H9 (cell line): ENCODE results near the gene KCNJ16. TPM values are rescaled to one million over a fixed set of nuclear protein-coding genes. Genes with fewer than 3 reads are reported as not detected.
A peak's percentile ranks its signal among the peaks of the same experiment; 100 is the strongest.

ENCODE experiments used
- DNase-seq: peaks from one replicate; pipeline ENCODE4 v3.0.0-alpha.2; 2017
- H2AFZ ChIP-seq: one replicate; pipeline ENCODE4 v1.6.1; 2013; ENCODE audit warnings: mild to moderate bottlenecking, low read length, control low read depth, moderate library complexity
- H2AK5ac ChIP-seq: 2 replicates; pipeline ENCODE4 v1.6.1; 2013; ENCODE audit warnings: low read length, control low read depth, mixed read lengths; ENCODE audit not compliant: insufficient read length
- H2BK120ac ChIP-seq: one replicate; pipeline ENCODE4 v1.6.1; 2013; ENCODE audit warnings: low read depth, mild to moderate bottlenecking, low read length, control low read depth, inconsistent platforms; ENCODE audit not compliant: poor library complexity, severe bottlenecking
- H2BK12ac ChIP-seq: 2 replicates; pipeline ENCODE4 v1.6.1; 2013; ENCODE audit warnings: low read length, control low read depth, mixed read lengths, low read depth; ENCODE audit not compliant: insufficient read length
- H2BK15ac ChIP-seq: 2 replicates; pipeline ENCODE4 v1.6.1; 2013; ENCODE audit warnings: low read depth, low read length, control low read depth
- H2BK20ac ChIP-seq: one replicate; pipeline ENCODE4 v1.6.1; 2013; ENCODE audit warnings: low read depth, mild to moderate bottlenecking, low read length, control low read depth, inconsistent platforms; ENCODE audit not compliant: poor library complexity, severe bottlenecking
- H2BK5ac ChIP-seq: 2 replicates; pipeline ENCODE4 v1.6.1; 2013; ENCODE audit warnings: low read length, control low read depth, mixed read lengths; ENCODE audit not compliant: insufficient read length
- H3K14ac ChIP-seq: 2 replicates; pipeline ENCODE4 v1.6.1; 2013; ENCODE audit warnings: low read length, control low read depth; ENCODE audit not compliant: insufficient read depth
- H3K18ac ChIP-seq: 2 replicates; pipeline ENCODE4 v1.6.1; 2013; ENCODE audit warnings: low read depth, mild to moderate bottlenecking, mixed read lengths, low read length, control low read depth; ENCODE audit not compliant: insufficient read length
- H3K23ac ChIP-seq: 2 replicates; pipeline ENCODE4 v1.6.1; 2013; ENCODE audit warnings: low read length, control low read depth, mixed read lengths, low read depth; ENCODE audit not compliant: insufficient read length
- H3K23me2 ChIP-seq: 2 replicates; pipeline ENCODE4 v1.6.1; 2013; ENCODE audit warnings: low read depth, mild to moderate bottlenecking, mixed read lengths, low read length, control low read depth; ENCODE audit not compliant: insufficient read length, poor library complexity, severe bottlenecking
- H3K27ac ChIP-seq: 2 replicates; pipeline ENCODE4 v1.5.1; 2013; ENCODE audit warnings: low read length, control low read depth, mixed read lengths, low read depth; ENCODE audit not compliant: insufficient read length
- H3K27me3 ChIP-seq: 2 replicates; pipeline ENCODE4 v1.6.1; 2013; ENCODE audit warnings: low read length, control low read depth, inconsistent platforms; ENCODE audit not compliant: insufficient read depth
- H3K4ac ChIP-seq: 2 replicates; pipeline ENCODE4 v1.6.1; 2013; ENCODE audit warnings: low read depth, mild to moderate bottlenecking, control low read depth, inconsistent platforms, low read length, moderate library complexity
- H3K4me1 ChIP-seq: 2 replicates; pipeline ENCODE4 v1.6.1; 2013; ENCODE audit warnings: low read length, control low read depth, inconsistent platforms; ENCODE audit not compliant: insufficient read depth
- H3K4me2 ChIP-seq: 2 replicates; pipeline ENCODE4 v1.6.1; 2013; ENCODE audit warnings: low read length, control low read depth, mixed read lengths; ENCODE audit not compliant: insufficient read length, insufficient read depth
- H3K56ac ChIP-seq: 2 replicates; pipeline ENCODE4 v1.6.1; 2013; ENCODE audit warnings: low read depth, mild to moderate bottlenecking, mixed read lengths, low read length, control low read depth; ENCODE audit not compliant: insufficient read length
- H3K79me1 ChIP-seq: 2 replicates; pipeline ENCODE4 v1.6.1; 2013; ENCODE audit warnings: low read depth, mild to moderate bottlenecking, moderate library complexity, low read length, control low read depth, inconsistent platforms; ENCODE audit not compliant: insufficient read depth, poor library complexity, severe bottlenecking
- H3K79me2 ChIP-seq: 2 replicates; pipeline ENCODE4 v1.6.1; 2013; ENCODE audit warnings: low read length, control low read depth, inconsistent platforms; ENCODE audit not compliant: insufficient read depth
- H3K9ac ChIP-seq: 2 replicates; pipeline ENCODE4 v1.6.1; 2013; ENCODE audit warnings: low read length, control low read depth, mixed read lengths; ENCODE audit not compliant: insufficient read length; ENCODE audit errors: extremely low read depth
- H3K9me3 ChIP-seq: one replicate; pipeline ENCODE4 v1.6.1; 2013; ENCODE audit warnings: low read depth, low read length, inconsistent platforms; ENCODE audit not compliant: control insufficient read depth
- H3T11ph ChIP-seq: one replicate; pipeline ENCODE4 v1.6.1; 2013; ENCODE audit warnings: mild to moderate bottlenecking, low read length, control low read depth, inconsistent platforms
- H4K20me1 ChIP-seq: one replicate; pipeline ENCODE4 v1.6.1; 2013; ENCODE audit not compliant: control insufficient read depth, insufficient read length, insufficient read depth
- H4K5ac ChIP-seq: 2 replicates; pipeline ENCODE4 v1.6.1; 2013; ENCODE audit warnings: low read depth, mild to moderate bottlenecking, mixed read lengths, low read length, control low read depth; ENCODE audit not compliant: insufficient read length
- H4K8ac ChIP-seq: replicated peaks from 2 replicates; pipeline ENCODE4 v1.6.1; 2013; ENCODE audit warnings: low read length, control low read depth, mixed read lengths, low read depth; ENCODE audit not compliant: insufficient read length
- H4K91ac ChIP-seq: 2 replicates; pipeline ENCODE4 v1.6.1; 2013; ENCODE audit warnings: low read depth, mild to moderate bottlenecking, moderate library complexity, mixed read lengths, low read length, control low read depth; ENCODE audit not compliant: insufficient read length
- H3K27ac Mint-ChIP-seq, 3 experiments: 2 replicates in 2 of 3; 3 replicates in 1 of 3; pipeline ENCODE4 v1.8.0; 2020 to 2021; ENCODE audit warnings: mixed read lengths in 3 of 3, mild to moderate bottlenecking in 1 of 3, moderate library complexity in 1 of 3
- H3K27me3 Mint-ChIP-seq: 2 replicates; pipeline ENCODE4 v1.8.0; 2021; ENCODE audit warnings: low read depth, mild to moderate bottlenecking, moderate library complexity, mixed read lengths
- H3K36me3 Mint-ChIP-seq, 3 experiments: 2 replicates in 2 of 3; 3 replicates in 1 of 3; pipeline ENCODE4 v1.8.0; 2020 to 2021; ENCODE audit warnings: low read depth in 3 of 3, mixed read lengths in 3 of 3; ENCODE audit not compliant: insufficient read depth in 1 of 3
- H3K4me1 Mint-ChIP-seq, 2 experiments: 2 replicates each; pipeline ENCODE4 v1.8.0; 2020; ENCODE audit warnings: mixed read lengths in 2 of 2
- H3K4me3 Mint-ChIP-seq, 2 experiments: 2 replicates in 1 of 2; 3 replicates in 1 of 2; pipeline ENCODE4 v1.8.0; 2020 to 2021; ENCODE audit warnings: mild to moderate bottlenecking in 2 of 2, mixed read lengths in 2 of 2, moderate library complexity in 1 of 2
- H3K9me3 Mint-ChIP-seq, 2 experiments: 2 replicates in 1 of 2; 3 replicates in 1 of 2; pipeline ENCODE4 v1.8.0; 2020; ENCODE audit warnings: mild to moderate bottlenecking in 2 of 2, mixed read lengths in 2 of 2, moderate library complexity in 1 of 2
- WGBS: extraction: QIAGEN DNeasy Blood & Tissue Kit; methylation state at CpG from one replicate; pipeline ENCODE4 v1.1.7; 2013; ENCODE audit warnings: missing lambda C conversion rate, low lambda C conversion rate, mixed read lengths; ENCODE audit not compliant: insufficient read length; ENCODE audit errors: extremely low coverage; 5-methylcytosine and 5-hydroxymethylcytosine counted together
- total RNA-seq: library from RNA; stranded (reverse); gene quantifications from 2 replicates; pipeline ENCODE4 v1.2.1, GENCODE V29; 2021
- TF ChIP-seq, protein P1 (sequence below): fragments of 200-600 bp; sonication (generic); conservative IDR thresholded peaks from 3 replicates; pipeline ENCODE4 v1.8.0; 2021; ENCODE audit warnings: antibody characterized with exemption, mild to moderate bottlenecking

The KCNJ16 gene
- total RNA-seq, 1 experiment from 2014 or later, result not detected

DNA sequence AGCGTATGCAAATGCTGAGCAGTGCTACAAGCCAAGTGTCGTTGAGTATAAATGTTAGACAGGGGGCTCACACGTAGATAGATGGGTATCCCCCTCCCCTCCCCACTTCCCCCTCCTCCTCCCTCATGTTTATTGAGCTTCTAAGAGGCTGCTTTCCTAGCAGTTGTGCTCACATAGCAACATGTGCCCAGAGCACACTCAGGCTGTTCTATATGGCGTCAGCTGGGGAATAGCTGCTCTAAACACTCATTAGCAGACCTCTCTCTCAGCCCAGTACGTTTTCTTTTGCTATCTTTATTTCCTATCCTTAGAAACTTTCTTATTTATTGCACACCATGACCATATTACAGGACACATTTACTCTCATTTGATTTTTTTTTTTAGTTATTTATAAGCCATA lies 96.1 kb downstream of the KCNJ16 start:
- peaks cover 46% of the 10 kb centered on the region for H3K27me3 Mint-ChIP-seq
- Histone ChIP-seq H3T11ph (no peak overlapping the region), H4K91ac (no peak overlapping the region), H4K20me1 (no peaks in the 10 kb centered on the region), H4K5ac (no peak overlapping the region), H2BK20ac (no peak overlapping the region), H3K9ac (no peak overlapping the region), H3K4me1 (no peaks in the 10 kb centered on the region; the same call in 1 of the 2 replicates), H2BK120ac (no peak overlapping the region), H2AFZ (no peak overlapping the region), H2BK12ac (no peak overlapping the region), H3K18ac (no peak overlapping the region), H3K23ac (no peak overlapping the region), H3K56ac (no peak overlapping the region), H3K27ac (no peak overlapping the region), H2BK15ac (no peak overlapping the region), H3K4me2 (no peak overlapping the region), H2AK5ac (no peak overlapping the region), H2BK5ac (no peak overlapping the region), H3K27me3 (peaks cover 5% of the 10 kb centered on the region; the same call in 1 of the 2 replicates), H3K9me3 (no peaks in the 10 kb centered on the region), H4K8ac (no peak overlapping the region), H3K14ac (no peak overlapping the region), H3K23me2 (peaks cover 17% of the 10 kb centered on the region), H3K79me1 (no peaks in the 10 kb centered on the region), H3K79me2 (no peaks in the 10 kb centered on the region), H3K4ac (no peak overlapping the region)
- peak overlapping the region in 1 of 2 experiments; percentile 51; a peak in 1 of 5 replicates for H3K4me3 Mint-ChIP-seq
- 0 out of 7 replicates have a peak, but pooled peaks cover 0 to 6% (median 0%) of the 10 kb centered on the region in 3 experiments for H3K36me3 Mint-ChIP-seq
- no peak overlapping the region for H3K27ac Mint-ChIP-seq
- H3K9me3 Mint-ChIP-seq, result no peaks in the 10 kb centered on the region
- H3K4me1 Mint-ChIP-seq, result peaks cover 15 to 17% of the 10 kb centered on the region in 2 experiments
- TF ChIP-seq, protein P1, sequence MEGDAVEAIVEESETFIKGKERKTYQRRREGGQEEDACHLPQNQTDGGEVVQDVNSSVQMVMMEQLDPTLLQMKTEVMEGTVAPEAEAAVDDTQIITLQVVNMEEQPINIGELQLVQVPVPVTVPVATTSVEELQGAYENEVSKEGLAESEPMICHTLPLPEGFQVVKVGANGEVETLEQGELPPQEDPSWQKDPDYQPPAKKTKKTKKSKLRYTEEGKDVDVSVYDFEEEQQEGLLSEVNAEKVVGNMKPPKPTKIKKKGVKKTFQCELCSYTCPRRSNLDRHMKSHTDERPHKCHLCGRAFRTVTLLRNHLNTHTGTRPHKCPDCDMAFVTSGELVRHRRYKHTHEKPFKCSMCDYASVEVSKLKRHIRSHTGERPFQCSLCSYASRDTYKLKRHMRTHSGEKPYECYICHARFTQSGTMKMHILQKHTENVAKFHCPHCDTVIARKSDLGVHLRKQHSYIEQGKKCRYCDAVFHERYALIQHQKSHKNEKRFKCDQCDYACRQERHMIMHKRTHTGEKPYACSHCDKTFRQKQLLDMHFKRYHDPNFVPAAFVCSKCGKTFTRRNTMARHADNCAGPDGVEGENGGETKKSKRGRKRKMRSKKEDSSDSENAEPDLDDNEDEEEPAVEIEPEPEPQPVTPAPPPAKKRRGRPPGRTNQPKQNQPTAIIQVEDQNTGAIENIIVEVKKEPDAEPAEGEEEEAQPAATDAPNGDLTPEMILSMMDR, result no peak
- DNase-seq, result no peak
- no CpG with 5 or more reads among the region's 5 CpGs for WGBS
